Gastroesophageal sphincter (tissue), 4 donors: ENCODE measurements around the gene SYT1. TPM values are rescaled to one million over a fixed set of nuclear protein-coding genes. Genes with fewer than 3 reads are reported as not detected.

ENCODE experiments used
- ATAC-seq: fragments of 150-250 bp; one replicate; pipeline ENCODE4 v1.9.1; 2016; ENCODE audit warnings: mild to moderate bottlenecking, moderate library complexity
- H3K27ac ChIP-seq, 4 donors: fragments of 200-600 bp; sonication (generic) in 3 of 4; 1 replicate in 3 of 4; 2 replicates in 1 of 4; pipeline ENCODE4 v1.5.1; 2016 to 2019
- H3K27me3 ChIP-seq: fragments of 200-600 bp; sonication (generic); one replicate; pipeline ENCODE4 v1.5.1; 2019
- H3K36me3 ChIP-seq, 2 donors: fragments of 200-600 bp; sonication (generic); one replicate each; pipeline ENCODE4 v1.5.1; 2019; ENCODE audit warnings: control low read depth in 1 of 2
- H3K4me1 ChIP-seq, 3 donors: fragments of 200-600 bp; sonication (generic); 1 replicate in 2 of 3; 2 replicates in 1 of 3; pipeline ENCODE4 v1.5.1; 2016 to 2019; ENCODE audit warnings: control low read depth in 2 of 3
- H3K4me3 ChIP-seq, 2 donors: fragments of 200-600 bp; sonication (generic); one replicate each; pipeline ENCODE4 v1.5.1; 2019; ENCODE audit warnings: mild to moderate bottlenecking in 1 of 2, moderate library complexity in 1 of 2
- H3K9me3 ChIP-seq, 3 donors: fragments of 200-600 bp; sonication (generic); one replicate each; pipeline ENCODE4 v1.5.1; 2017 to 2019; ENCODE audit warnings: control low read depth in 2 of 3
- EP300 ChIP-seq: sonication (generic); formaldehyde crosslinking; IDR thresholded peaks from one replicate; pipeline ENCODE4 v1.6.1; 2017; ENCODE audit warnings: antibody characterized with exemption, mild to moderate bottlenecking
- POLR2A ChIP-seq, 2 donors: fragments of 450-650 bp; IDR thresholded peaks; one replicate each; pipeline ENCODE4 v1.6.1; 2017; ENCODE audit warnings: antibody characterized with exemption in 2 of 2, mild to moderate bottlenecking in 2 of 2, moderate library complexity in 1 of 2
- POLR2AphosphoS5 ChIP-seq: sonication (generic); formaldehyde crosslinking; IDR thresholded peaks from one replicate; pipeline ENCODE4 v1.6.1; 2017; ENCODE audit warnings: antibody characterized with exemption
- WGBS, 2 donors: methylation state at CpG; one replicate each; pipeline ENCODE4 v1.1.5; 2018; ENCODE audit warnings: low coverage in 1 of 2; 5-methylcytosine and 5-hydroxymethylcytosine counted together
- total RNA-seq, 4 donors: library from RNA; depleted of rRNA; stranded (reverse); fragments of >200 nt; gene quantifications; one replicate each; pipeline ENCODE4 v1.1.0, GENCODE V29; 2016
- TF ChIP-seq, protein P1 (sequence below), 4 experiments: fragments of 200-600 bp in 2 of 4; fragments of 450-650 bp in 2 of 4; sonication (generic) in 1 of 4; IDR thresholded peaks; one replicate each; pipeline ENCODE4 v1.5.1; 2017 to 2019; ENCODE audit warnings: antibody characterized with exemption in 4 of 4, mild to moderate bottlenecking in 2 of 4, moderate library complexity in 2 of 4

The SYT1 gene
- total RNA-seq, 4 donors from 2014 or later = 1.9 to 6.6 (median 3.5) TPM

DNA sequence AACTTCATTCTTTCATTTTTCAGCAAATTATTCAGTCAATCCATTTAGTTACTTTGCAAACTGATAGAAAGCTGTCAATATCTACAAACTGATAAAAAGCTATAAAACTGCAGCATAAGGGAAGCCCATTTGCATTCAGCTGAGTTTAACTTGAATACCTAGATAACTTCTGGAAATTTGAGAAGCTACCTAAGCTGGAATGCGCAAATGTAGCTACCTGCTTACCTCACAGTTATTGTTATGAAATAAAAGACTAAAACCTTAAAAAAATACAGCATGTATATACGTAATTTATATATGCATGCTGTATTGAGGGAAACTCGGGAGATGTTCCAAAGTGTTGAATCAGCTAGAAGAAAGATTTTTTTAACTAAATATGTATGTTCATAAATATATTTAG is 94.4 kb downstream of the SYT1 start:
- no peaks in the 10 kb centered on the region for H3K9me3 ChIP-seq
- no peaks in the 10 kb centered on the region for H3K27me3 ChIP-seq
- no peak for ATAC-seq
- no peak overlapping the region for H3K4me3 ChIP-seq
- H3K4me1 ChIP-seq = no peaks in the 10 kb centered on the region
- WGBS, 2 donors = 87 to 90% methylated on average over 3 of the region's 3 CpGs
- no peaks in the 10 kb centered on the region for H3K36me3 ChIP-seq
- TF ChIP-seq POLR2AphosphoS5 = no peak
- TF ChIP-seq, protein P1, sequence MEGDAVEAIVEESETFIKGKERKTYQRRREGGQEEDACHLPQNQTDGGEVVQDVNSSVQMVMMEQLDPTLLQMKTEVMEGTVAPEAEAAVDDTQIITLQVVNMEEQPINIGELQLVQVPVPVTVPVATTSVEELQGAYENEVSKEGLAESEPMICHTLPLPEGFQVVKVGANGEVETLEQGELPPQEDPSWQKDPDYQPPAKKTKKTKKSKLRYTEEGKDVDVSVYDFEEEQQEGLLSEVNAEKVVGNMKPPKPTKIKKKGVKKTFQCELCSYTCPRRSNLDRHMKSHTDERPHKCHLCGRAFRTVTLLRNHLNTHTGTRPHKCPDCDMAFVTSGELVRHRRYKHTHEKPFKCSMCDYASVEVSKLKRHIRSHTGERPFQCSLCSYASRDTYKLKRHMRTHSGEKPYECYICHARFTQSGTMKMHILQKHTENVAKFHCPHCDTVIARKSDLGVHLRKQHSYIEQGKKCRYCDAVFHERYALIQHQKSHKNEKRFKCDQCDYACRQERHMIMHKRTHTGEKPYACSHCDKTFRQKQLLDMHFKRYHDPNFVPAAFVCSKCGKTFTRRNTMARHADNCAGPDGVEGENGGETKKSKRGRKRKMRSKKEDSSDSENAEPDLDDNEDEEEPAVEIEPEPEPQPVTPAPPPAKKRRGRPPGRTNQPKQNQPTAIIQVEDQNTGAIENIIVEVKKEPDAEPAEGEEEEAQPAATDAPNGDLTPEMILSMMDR (IDR thresholded peaks at IDR 0.05) = no peak
- no peak overlapping the region for H3K27ac ChIP-seq

DNA sequence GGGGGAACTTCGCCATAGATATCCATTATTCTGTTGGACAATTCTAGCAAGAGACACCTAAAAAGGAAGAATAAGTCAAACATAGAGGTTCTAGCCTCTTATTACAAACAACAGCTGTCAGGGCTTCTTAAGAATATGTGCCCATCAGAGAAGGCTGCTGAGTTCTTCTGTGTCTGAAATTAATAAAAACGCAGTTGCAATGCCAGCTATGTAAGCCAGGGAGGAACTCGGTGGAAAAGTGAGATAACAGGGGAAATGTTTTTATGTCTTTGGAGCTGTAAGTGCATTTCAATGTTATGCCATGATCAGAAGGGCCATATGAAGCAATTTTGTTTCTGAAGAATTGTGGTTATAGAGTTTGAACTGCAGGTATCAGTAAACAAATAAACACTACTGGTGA is 95.0 kb downstream of the SYT1 start:
- Histone ChIP-seq H3K27ac (no peak overlapping the region), H3K4me1 (no peaks in the 10 kb centered on the region), H3K9me3 (no peaks in the 10 kb centered on the region), H3K4me3 (no peak overlapping the region), H3K36me3 (no peaks in the 10 kb centered on the region), H3K27me3 (no peaks in the 10 kb centered on the region)
- no peak for TF ChIP-seq POLR2A (IDR thresholded peaks at IDR 0.05)
- no peak for TF ChIP-seq EP300
- TF ChIP-seq POLR2AphosphoS5 = no peak
- TF ChIP-seq, protein P1 (IDR thresholded peaks at IDR 0.05) = no peak
- no peak for ATAC-seq
- WGBS, 2 donors = 37 to 47% methylated on average over 2 to 3 of the region's 3 CpGs

DNA sequence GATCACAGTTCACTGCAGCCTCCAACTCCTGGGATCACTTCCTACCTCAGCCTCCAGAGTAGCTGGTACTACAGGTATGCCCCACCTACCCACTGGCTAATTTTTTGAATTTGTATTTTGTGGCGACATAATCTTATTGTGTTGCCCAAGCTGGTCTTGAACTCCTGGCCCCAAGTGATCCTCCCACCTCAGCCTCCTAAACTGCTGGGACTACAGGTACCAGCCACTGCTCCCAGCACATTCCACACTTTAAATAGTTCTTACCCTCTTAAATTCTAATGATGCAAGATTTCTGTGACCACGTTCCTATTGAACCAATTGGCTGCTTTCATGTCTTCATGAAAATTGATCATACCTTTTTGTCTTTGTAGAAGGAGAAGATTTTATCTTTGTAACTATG is 96.6 kb downstream of the SYT1 start:
- no peaks in the 10 kb centered on the region for H3K36me3 ChIP-seq
- no peaks in the 10 kb centered on the region for H3K9me3 ChIP-seq
- no peak for ATAC-seq
- H3K4me3 ChIP-seq = no peak overlapping the region
- 77 to 100% methylated on average over 1 to 2 of the region's 2 CpGs for WGBS, 2 donors
- TF ChIP-seq POLR2AphosphoS5 = no peak
- TF ChIP-seq EP300 = no peak
- TF ChIP-seq, protein P1 (IDR thresholded peaks at IDR 0.05) = no peak
- no peak for TF ChIP-seq POLR2A (IDR thresholded peaks at IDR 0.05)
- no peaks in the 10 kb centered on the region for H3K27me3 ChIP-seq
- H3K4me1 ChIP-seq = no peaks in the 10 kb centered on the region
- no peak overlapping the region for H3K27ac ChIP-seq

DNA sequence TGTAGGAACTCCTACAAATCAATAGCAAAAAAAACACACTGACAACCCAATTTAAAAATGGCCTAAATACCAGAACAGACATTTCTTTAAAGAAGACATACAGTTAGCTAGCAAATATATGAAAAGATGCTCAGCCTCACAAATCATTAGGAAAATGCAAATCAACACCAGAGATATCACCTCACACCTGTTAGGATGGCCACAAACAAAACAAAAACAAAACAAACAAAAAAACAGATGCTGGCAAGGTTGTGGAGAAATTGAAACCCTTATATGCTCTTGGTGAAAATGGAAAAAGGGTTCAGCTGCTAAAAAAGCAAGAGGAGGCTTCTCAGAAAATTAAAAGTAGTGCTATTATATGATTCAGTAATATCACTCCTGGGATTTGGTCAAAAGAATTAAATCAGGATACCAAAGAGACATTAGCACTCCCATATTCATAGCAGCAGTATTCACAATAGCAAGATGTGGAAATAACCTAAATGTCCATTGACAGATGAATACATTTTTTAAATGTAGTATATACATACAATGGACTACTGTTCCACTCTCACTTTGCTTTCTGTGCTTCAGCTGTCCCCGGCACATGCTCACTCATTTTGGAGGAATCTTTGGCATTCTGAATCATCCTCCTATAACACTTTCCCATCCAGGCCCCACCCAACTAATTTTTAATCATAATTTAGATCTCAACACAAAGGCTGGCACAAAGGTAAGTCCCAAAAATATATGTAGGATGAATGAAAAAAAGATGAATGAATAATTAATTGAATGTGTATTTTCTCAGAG is 99.1 kb downstream of the SYT1 start:
- H3K27ac ChIP-seq = no peak overlapping the region
- H3K36me3 ChIP-seq = no peaks in the 10 kb centered on the region
- ATAC-seq = no peak
- H3K4me3 ChIP-seq = no peak overlapping the region
- 64 to 73% methylated on average over 1 of the region's 1 CpG for WGBS, 2 donors
- H3K4me1 ChIP-seq = no peaks in the 10 kb centered on the region
- TF ChIP-seq POLR2A (IDR thresholded peaks at IDR 0.05) (no peak), POLR2AphosphoS5 (no peak), EP300 (no peak)
- TF ChIP-seq, protein P1 (IDR thresholded peaks at IDR 0.05) = no peak
- no peaks in the 10 kb centered on the region for H3K9me3 ChIP-seq
- no peaks in the 10 kb centered on the region for H3K27me3 ChIP-seq

GRCh38 chr12:78964521-78964920 is 99.9 kb downstream of the SYT1 start:
- H3K9me3 ChIP-seq = no peaks in the 10 kb centered on the region
- TF ChIP-seq, protein P1 (IDR thresholded peaks at IDR 0.05) = no peak
- TF ChIP-seq POLR2AphosphoS5 (no peak), POLR2A (IDR thresholded peaks at IDR 0.05) (no peak), EP300 (no peak)
- no peaks in the 10 kb centered on the region for H3K27me3 ChIP-seq
- no peak overlapping the region for H3K27ac ChIP-seq
- no peaks in the 10 kb centered on the region for H3K36me3 ChIP-seq
- ATAC-seq = no peak
- H3K4me3 ChIP-seq = no peak overlapping the region
- no peaks in the 10 kb centered on the region for H3K4me1 ChIP-seq
